ENCODE measurements around the gene PDE4C. TPM values are rescaled to one million over a fixed set of nuclear protein-coding genes. Genes with fewer than 3 reads are reported as not detected.
A peak's percentile ranks its signal among the peaks of the same experiment; 100 is the strongest.

Gene PDE4C
- total RNA-seq, 1 donor from 2014 or later = 0.13 TPM

DNA sequence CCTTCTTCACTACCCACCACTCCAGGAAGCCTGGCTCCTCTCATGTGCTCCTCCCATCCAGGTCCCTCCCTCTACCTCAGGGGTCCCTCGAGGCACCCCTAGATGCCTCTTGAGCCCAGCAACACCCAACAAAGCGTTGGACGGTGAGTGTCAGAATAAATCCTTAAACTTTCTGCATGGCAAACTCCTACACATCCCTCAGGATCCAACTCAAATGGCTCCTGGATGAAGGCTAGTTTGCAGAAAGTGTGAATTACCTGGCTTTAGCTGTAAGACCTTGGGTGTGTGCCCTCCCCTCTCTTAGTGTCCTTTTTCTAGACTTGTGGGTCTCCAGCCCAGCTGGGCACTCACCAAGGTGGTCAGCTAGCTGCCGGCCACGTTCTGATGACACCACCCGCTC lies 27.9 kb downstream of the PDE4C start:
- DNase-seq (ENCODE audit: low read depth in 2 of 2) = no peak

DNA sequence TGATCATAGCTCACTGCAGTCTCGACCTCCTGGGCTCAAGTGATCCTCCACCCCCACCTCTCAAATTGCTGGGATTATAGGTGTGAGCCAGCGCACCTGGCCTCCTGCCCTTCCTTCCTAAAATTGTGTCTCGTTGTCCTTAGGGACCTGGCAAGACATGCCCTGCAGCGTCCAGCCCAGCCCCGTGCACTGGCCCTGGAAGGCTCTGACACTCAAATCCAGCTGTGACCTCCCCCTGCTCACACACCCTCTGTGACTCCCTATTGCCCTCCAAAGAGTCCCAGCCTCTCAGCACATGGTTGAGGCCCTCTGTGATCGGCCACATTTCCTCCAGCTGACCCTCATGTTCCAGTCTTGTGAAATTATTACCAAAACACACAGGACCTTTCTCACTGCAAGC lies 28.3 kb downstream of the PDE4C start:
- DNase-seq (ENCODE audit: low read depth in 2 of 2) = no peak

DNA sequence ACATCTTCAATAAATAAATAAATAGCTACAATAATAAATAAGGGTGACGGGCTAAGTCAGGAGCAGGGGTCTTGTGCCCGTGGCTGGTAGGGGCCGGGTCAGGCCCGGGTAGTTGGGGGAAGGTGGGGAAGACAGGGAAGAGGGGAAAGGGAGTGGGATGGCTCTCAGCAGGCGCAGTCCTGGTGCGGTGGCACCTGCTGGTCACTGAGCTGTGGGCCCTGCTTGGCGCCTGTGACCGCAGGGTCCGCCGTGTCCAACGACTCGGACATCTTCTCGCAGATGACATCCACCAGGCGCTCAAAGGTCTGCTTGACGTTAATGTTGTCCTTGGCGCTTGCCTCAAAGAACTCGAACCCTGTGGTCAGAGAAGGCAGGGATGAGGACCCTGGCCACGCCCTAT lies 28.9 kb downstream of the PDE4C start:
- DNase-seq (ENCODE audit: low read depth in 2 of 2) = no peak

DNA sequence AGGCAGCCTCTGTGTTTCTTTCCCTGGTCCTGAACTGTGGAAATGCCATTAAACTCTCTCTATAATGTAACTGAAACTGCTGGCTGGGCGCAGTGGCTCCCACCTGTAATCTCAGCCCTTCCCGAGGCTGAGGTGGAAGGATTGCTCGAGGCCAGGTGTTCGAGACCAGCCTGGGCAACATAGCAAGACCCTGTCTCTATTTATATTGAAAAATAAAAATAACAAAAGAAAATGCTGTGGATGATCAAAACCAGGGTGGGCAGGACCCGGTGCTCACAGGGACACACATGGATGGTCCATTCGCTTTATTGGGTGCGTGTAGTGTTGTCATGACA lies 29.8 kb downstream of the PDE4C start:
- DNase-seq (ENCODE audit: low read depth in 2 of 2) = no peak

DNA sequence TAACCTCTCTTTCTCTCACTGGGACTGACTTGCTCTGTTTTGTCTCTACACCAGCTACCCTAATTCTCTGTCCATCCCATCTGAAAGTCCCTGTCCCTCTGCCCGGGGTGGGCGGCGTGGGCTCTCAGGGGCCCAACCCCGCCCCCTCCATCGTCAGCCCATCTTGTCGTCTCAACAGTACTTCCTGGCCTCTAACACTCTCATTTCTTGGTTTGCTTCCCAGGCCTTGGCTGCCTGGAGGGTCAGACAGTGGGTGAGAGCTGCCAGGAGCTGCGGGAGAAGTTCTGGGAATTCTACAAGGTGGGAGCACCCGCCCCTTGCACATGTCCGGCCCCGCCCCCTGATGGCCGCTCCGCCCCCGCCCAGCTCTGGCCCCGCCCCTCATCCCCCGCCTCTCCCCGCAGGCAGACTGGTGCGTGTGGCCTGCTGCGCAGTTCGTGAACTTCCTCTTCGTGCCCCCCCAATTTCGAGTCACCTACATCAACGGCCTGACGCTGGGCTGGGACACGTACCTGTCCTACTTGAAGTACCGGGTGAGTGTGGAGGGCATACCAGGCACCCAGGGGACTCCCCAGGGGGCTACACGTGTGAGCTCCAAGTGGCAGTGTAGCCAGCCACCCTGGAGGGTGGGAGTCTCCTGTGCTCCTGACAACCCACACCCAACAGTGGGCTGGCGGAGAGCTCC lies 31.5 kb downstream of the PDE4C start:
- DNase-seq (ENCODE audit: low read depth in 2 of 2) = peak in 1 of 2 donors; percentile 36

DNA sequence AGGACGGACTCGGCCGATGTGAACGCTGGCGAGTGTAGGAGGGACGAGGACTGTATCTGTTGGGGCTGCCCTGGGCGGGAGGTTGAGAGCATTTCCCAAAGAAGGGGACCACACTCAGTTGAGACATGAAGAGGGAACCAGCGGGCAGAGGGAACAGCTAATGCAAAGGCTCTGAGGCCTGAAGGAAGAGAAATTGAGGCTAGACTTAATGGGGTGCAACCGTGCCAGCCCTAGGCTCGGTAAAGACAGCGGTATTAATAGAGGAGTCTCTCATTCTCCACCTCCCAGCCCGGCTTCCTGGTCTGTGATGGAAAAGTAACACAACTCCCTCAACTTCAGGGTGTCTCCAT lies 32.1 kb downstream of the PDE4C start:
- no peak for DNase-seq (ENCODE audit: low read depth in 2 of 2)

DNA sequence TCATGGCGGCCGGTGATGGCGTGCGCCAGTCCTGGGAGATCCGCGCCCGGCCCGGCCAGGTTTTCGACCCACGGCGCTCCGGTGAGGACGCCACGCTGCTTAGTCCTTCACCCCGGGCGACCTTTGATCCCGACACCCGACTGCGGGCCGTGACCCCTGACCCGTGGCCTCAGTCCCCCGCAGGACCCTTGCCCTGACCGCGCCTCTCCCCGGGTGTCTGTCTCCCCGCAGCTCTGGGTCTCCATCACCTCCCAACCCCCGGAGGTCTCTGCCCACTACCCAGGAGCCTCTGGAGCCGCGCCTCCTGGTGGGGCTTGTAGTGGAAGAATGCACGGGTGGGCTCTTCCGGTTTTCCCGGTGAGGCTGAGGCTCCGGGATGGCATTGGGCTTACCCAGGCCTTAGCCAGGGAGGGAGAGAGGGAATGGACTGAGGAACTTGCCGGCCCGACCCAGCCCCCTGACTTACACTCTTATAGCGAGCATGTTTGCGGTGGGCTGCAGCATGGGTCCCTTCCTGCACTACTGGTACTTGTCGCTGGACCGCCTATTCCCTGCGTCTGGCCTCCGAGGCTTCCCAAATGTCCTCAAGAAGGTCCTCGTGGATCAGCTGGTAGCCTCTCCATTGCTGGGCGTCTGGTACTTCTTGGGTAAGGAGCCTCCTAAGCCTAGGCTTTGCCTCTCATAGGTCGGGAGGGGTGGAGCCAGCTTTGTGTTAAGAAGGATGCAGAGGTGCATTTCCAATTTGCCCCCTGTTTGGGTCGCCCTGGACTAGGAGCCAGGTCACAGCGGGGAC lies 32.7 kb downstream of the PDE4C start:
- peak in 1 of 2 donors; percentile 19 for DNase-seq (ENCODE audit: low read depth in 2 of 2)

DNA sequence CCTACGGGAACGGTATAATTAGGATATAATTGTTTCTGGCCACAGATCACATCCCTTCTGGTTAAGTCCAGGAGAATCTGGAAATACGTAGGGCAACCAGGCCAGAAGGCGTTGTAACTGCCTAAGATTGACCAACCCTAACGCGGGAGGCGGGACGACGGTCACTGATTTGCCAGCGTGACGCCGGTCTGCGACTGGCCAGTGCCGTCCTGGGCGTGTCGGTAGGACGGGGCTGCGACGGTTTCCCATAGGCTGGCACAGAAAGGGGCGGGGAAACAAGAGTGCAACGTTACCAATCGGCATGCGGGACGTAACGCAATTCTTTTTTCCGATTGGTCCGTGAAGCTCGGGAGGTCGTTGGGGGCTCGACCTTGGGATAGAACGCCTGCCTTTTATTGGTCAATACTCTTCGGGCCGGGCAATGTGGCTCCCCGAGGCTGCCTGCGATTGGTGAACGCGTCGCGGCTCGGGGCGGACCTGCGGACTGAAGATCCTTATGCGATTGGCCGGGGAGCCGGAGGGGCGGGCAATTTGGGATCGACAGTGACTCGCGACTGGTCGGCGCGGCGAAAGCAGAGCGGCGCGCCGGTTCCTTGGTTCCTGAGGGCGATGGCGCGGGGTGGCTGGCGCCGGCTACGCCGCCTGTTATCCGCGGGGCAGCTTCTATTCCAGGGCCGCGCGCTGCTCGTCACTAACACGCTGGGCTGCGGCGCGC lies 33.4 kb downstream of the PDE4C start, which contains the start of gene MPV17L2:
Gene MPV17L2 (plus strand): TSS at position 546 of the 715 bp plus-strand sequence. CDS start 64 bp downstream, at position 610.
- DNase-seq (ENCODE audit: low read depth in 2 of 2) = peak; percentile 100

DNA sequence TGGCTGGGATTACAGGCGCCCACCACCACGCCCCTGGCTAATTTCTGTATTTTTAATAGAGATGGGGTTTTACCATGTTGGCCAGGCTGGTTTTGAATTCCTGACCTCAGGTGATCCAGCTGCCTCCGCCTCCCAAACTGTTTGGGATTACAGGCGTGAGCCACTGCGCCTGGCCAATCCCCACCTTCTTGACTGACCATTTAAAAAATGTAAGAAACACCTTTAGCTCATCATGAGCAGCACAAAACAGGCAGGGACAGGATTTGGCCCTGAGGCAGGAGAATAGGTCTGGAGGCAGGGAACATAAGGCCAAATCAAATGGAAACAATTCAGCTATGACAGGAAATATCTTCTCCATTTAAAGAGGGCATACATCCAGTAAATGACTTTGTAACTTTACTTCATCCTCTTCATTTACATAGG lies 34.6 kb downstream of the PDE4C start:
- peak in 1 of 2 donors; percentile 54 for DNase-seq (ENCODE audit: low read depth in 2 of 2)

DNA sequence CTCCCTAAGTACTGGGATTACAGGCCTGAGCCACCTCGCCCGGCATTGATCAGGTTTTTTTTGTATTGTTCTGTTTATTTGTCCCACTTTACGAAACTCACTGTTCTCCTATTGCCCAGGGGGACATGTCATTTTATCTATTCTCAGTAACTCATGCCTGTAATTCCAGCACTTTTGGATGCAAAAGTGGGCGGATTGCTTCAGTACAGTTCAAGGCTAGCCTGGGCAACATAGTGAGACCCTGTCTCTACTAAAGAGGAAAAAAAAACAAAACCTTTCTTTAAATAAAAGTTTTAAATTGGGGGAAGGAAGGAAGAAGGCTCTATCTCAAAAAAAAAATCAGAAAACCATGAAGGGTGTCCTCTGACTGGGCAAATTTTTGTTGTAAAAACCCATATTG lies 36.0 kb downstream of the PDE4C start:
- no peak for DNase-seq (ENCODE audit: low read depth in 2 of 2)

DNA sequence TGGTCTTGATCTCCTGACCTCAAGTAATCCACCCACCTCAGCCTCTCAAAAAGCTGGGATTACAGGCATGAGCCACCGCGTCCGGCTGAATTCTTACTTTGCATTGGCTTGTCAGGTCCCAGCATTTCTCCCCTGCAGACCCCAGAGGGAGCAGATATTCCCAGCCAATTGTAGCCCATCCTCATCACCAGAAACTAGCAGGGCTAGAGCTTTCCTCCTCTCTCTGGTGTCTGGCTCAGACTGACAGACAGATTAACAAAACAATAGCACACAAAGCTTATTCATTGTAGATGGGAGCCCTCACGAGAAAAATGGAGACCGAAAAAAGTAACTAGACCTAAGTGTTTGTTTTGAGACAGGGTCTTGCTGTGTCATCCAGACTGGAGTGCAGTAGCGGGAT lies 40.7 kb downstream of the PDE4C start:
- no peak for DNase-seq (ENCODE audit: low read depth in 2 of 2)

DNA sequence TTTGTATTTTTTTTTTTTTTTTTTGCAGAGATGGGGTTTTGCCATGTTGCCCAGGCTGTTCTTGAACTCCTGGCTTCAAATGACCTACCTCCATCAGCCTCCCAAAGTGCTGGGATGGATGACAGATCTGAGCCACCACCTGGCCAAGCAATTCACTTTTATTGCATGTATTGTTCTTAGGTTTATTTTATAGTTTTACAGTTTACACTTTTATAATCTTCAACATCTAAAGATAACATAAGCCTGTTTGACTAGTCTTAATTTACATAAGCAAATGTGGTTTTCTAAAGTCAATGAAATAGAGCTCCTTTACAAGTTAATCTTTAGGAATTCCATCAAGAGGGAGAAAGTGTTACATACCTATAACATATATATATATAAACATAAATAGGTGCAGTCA lies 42.7 kb downstream of the PDE4C start:
- DNase-seq (ENCODE audit: low read depth in 2 of 2) = no peak

DNA sequence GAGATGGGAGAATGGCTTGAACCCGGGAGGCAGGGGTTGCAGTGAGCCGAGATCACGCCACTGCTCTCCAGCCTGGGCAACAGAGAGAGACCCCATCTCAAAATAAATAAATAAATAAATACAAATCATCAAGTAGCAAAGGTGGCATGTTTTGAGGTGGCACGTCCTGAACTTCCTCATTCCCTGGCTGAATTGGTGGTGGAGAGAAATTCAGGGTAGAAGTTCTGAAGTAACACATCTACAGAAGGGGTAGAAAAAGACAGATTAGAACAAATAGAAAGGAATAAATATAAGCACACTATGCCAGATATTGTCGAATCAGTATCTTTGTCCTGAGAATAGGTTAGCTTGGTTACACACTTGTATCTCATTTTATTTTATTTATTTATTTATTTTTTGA lies 46.3 kb downstream of the PDE4C start:
- DNase-seq (ENCODE audit: low read depth in 2 of 2) = no peak

DNA sequence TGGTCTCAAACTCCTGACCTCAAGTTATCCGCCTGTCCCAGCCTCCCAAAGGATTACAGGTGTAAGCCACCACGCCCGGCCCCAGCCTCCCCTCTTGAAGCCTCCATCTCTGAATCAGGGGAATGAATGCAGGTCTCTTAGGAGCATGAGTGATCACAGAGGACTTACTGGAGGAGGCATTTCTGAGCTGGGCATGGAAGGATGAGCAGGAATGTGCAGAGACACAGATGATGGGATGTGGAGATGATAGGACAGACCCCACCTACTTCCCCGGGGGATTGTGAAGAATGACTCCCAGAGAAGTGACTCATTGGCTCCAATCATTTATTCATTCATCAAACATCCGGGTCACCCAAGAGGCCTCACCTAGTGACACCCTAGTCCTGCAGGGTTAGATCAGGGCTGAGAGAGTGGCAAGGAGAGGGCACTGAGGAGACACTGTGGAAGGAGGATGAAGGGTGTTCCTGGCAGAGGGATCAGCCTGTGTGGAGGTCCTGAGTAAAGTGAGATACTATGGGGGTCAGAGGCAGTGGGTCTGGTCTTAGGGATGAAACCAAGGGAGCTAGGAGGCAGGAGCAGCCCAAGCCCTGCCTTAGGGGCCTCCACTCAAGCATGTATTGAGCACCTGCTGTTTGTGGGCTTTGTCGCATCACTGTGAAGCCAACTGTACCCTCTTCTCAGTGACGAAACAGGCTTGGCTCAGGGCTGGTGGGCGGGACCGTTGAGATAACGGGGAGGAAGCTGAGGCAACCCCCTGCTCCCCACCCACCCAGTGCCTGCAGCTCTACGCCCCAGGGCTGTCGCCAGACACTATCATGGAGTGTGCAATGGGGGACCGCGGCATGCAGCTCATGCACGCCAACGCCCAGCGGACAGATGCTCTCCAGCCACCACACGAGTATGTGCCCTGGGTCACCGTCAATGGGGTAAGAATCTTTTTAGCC lies 49.6 kb downstream of the PDE4C start:
- no peak for DNase-seq (ENCODE audit: low read depth in 2 of 2)

DNA sequence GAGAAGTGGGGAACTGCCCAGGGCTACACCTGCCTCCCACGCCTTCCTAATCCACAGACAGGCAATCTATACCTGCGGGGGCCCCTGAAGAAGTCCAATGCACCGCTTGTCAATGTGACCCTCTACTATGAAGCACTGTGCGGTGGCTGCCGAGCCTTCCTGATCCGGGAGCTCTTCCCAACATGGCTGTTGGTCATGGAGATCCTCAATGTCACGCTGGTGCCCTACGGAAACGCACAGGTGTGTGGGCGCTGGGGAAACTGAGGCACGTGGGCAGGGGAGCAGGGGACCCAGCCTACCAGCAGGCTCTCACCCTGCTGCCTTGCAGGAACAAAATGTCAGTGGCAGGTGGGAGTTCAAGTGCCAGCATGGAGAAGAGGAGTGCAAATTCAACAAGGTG lies 51.3 kb downstream of the PDE4C start:
- DNase-seq (ENCODE audit: low read depth in 2 of 2) = no peak

Other genes starting within 250 kb of the PDE4C start
- gene ARRDC2, start 218.3 kb downstream of the PDE4C start, total RNA-seq = 41.1 and 108 TPM in 2 replicates
- 0.13 TPM in 2 replicates for gene IL12RB1, start 139.5 kb downstream of the PDE4C start, total RNA-seq
- gene MAST3, start 128.7 kb downstream of the PDE4C start, total RNA-seq = 1.2 and 2.9 TPM in 2 replicates
- 0.90 and 3.3 TPM in 2 replicates for gene PIK3R2, start 73.3 kb downstream of the PDE4C start, total RNA-seq
- 4.5 and 6.1 TPM in 2 replicates for gene IFI30, start 52.6 kb downstream of the PDE4C start, total RNA-seq
- gene MPV17L2, start 33.2 kb downstream of the PDE4C start, total RNA-seq = 7.2 and 10.0 TPM in 2 replicates
- 0.39 and 0.76 TPM in 2 replicates for gene RAB3A, start 22.4 kb downstream of the PDE4C start, total RNA-seq
- 0.13 and 0.25 TPM in 2 replicates for gene IQCN, start 48.0 kb upstream of the PDE4C start, total RNA-seq
- gene JUND, start 55.2 kb upstream of the PDE4C start, total RNA-seq = 68.3 and 137 TPM in 2 replicates
- 113 and 130 TPM in 2 replicates for gene LSM4, start 96.6 kb upstream of the PDE4C start, total RNA-seq
- 19.4 and 20.6 TPM in 2 replicates for gene PGPEP1, start 114.2 kb upstream of the PDE4C start, total RNA-seq
- 74.8 and 238 TPM in 2 replicates for gene GDF15, start 159.7 kb upstream of the PDE4C start, total RNA-seq
- gene LRRC25, start 171.2 kb upstream of the PDE4C start, total RNA-seq = not detected in 2 replicates
- 33.9 and 53.5 TPM in 2 replicates for gene SSBP4, start 193.0 kb upstream of the PDE4C start, total RNA-seq
- 38.1 and 57.3 TPM in 2 replicates for gene ISYNA1, start 211.7 kb upstream of the PDE4C start, total RNA-seq

Data from dermis microvascular lymphatic vessel endothelial cell (primary cell).